ENCODE data around the gene NGLY1. TPM values are rescaled to one million over a fixed set of nuclear protein-coding genes. Genes with fewer than 3 reads are reported as not detected.

The NGLY1 gene
- total RNA-seq, 1 donor from 2014 or later = 18.3 TPM

- H3K4me3 ChIP-seq (ENCODE audit: low read depth, low read length) = no peak overlapping the region
- TF ChIP-seq CTCF (conservative IDR thresholded peaks at IDR 0.05; ENCODE audit: low read depth, low read length) = no peak
- DNase-seq (ENCODE audit: low read depth) = no peak
Observed at GRCh38 chr3:25748189-25748588, 35.1 kb downstream of the NGLY1 start.

GRCh38 chr3:25747033-25747432 lies 36.2 kb downstream of the NGLY1 start:
- H3K4me3 ChIP-seq (ENCODE audit: low read depth, low read length) = no peak overlapping the region
- DNase-seq (ENCODE audit: low read depth) = no peak
- TF ChIP-seq CTCF (conservative IDR thresholded peaks at IDR 0.05; ENCODE audit: low read depth, low read length) = no peak

- H3K4me3 ChIP-seq (ENCODE audit: low read depth, low read length) = no peak overlapping the region
- no peak for TF ChIP-seq CTCF (conservative IDR thresholded peaks at IDR 0.05; ENCODE audit: low read depth, low read length)
- DNase-seq (ENCODE audit: low read depth) = no peak
Observed at GRCh38 chr3:25744470-25744869, 38.8 kb downstream of the NGLY1 start.

- TF ChIP-seq CTCF (conservative IDR thresholded peaks at IDR 0.05; ENCODE audit: low read depth, low read length) = no peak
- no peak for DNase-seq (ENCODE audit: low read depth)
- H3K4me3 ChIP-seq (ENCODE audit: low read depth, low read length) = no peak overlapping the region
Observed at GRCh38 chr3:25728101-25728500, 55.1 kb downstream of the NGLY1 start.

- TF ChIP-seq CTCF (conservative IDR thresholded peaks at IDR 0.05; ENCODE audit: low read depth, low read length) = no peak
- H3K4me3 ChIP-seq (ENCODE audit: low read depth, low read length) = no peak overlapping the region
- DNase-seq (ENCODE audit: low read depth) = no peak
Observed at GRCh38 chr3:25727316-25727715, 55.9 kb downstream of the NGLY1 start.

GRCh38 chr3:25725810-25726209 lies 57.4 kb downstream of the NGLY1 start:
- no peak for DNase-seq (ENCODE audit: low read depth)
- no peak overlapping the region for H3K4me3 ChIP-seq (ENCODE audit: low read depth, low read length)
- TF ChIP-seq CTCF (conservative IDR thresholded peaks at IDR 0.05; ENCODE audit: low read depth, low read length) = no peak

GRCh38 chr3:25724948-25725645 lies 58.1 kb downstream of the NGLY1 start:
- DNase-seq (ENCODE audit: low read depth) = no peak
- no peak for TF ChIP-seq CTCF (conservative IDR thresholded peaks at IDR 0.05; ENCODE audit: low read depth, low read length)
- no peak overlapping the region for H3K4me3 ChIP-seq (ENCODE audit: low read depth, low read length)

Data from epithelial cell of proximal tubule (primary cell).